Panc1 (cell line): ENCODE results near the gene GLIS1. TPM values are rescaled to one million over a fixed set of nuclear protein-coding genes. Genes with fewer than 3 reads are reported as not detected.

Source experiments
- ATAC-seq: fragments of 200-7000 bp; cut with Tn5 transposase; 2 replicates; pipeline ENCODE4 v1.9.1; 2020; ENCODE audit warnings: mild to moderate bottlenecking, moderate library complexity
- BruUV-seq: library from RNA; stranded (reverse); fragments of 400-500 nt; replicated peaks from 2 replicates; lab custom pipeline; 2021; lab: Mats Ljungman, UMichigan
- CTCF ChIA-PET: fragments of 300-600 bp; sonication (Branson Sonifier 250); formaldehyde crosslinking; loops from one replicate; lab custom pipeline; 2022; ENCODE audit warnings: antibody characterized with exemption; lab: Charles Lee
- POLR2A ChIA-PET: fragments of 300-600 bp; sonication (Branson Sonifier 250); formaldehyde crosslinking; loops from one replicate; lab custom pipeline; 2022; ENCODE audit warnings: antibody characterized with exemption; lab: Charles Lee
- DNase-seq: peaks from one replicate; pipeline ENCODE4 v3.0.0-alpha.2; 2010; ENCODE audit warnings: low read depth, low spot score
- H3K27ac ChIP-seq: 2 replicates; pipeline ENCODE4 v1.5.1; 2011; ENCODE audit warnings: mild to moderate bottlenecking, low read length, inconsistent platforms
- H3K27me3 ChIP-seq: fragments of 200-500 bp; sonication (Bioruptor generic); 2 replicates; pipeline ENCODE4 v1.6.0; 2014; ENCODE audit warnings: low read length, inconsistent platforms; ENCODE audit not compliant: control insufficient read depth, insufficient read depth
- H3K36me3 ChIP-seq: fragments of 200-500 bp; sonication (Bioruptor generic); 2 replicates; pipeline ENCODE4 v1.5.1; 2014; ENCODE audit warnings: inconsistent platforms, mild to moderate bottlenecking, low read length, moderate library complexity; ENCODE audit not compliant: control insufficient read depth, insufficient read depth
- H3K4me1 ChIP-seq: 2 replicates; pipeline ENCODE4 v1.5.1; 2011; ENCODE audit warnings: inconsistent platforms, mild to moderate bottlenecking, low read length, moderate library complexity; ENCODE audit not compliant: control insufficient read depth, insufficient read depth
- H3K4me3 ChIP-seq, 2 experiments: 2 replicates each; pipeline ENCODE4 v1.5.1; 2011 to 2012; ENCODE audit warnings: low read depth in 2 of 2, low read length in 2 of 2, mild to moderate bottlenecking in 2 of 2, inconsistent platforms in 1 of 2, moderate library complexity in 1 of 2
- H3K9me3 ChIP-seq: fragments of 200-500 bp; sonication (Bioruptor generic); 2 replicates; pipeline ENCODE4 v1.5.1; 2014; ENCODE audit warnings: low read depth, mild to moderate bottlenecking, inconsistent platforms, low read length, moderate library complexity; ENCODE audit not compliant: control insufficient read depth, insufficient read depth
- CTCF ChIP-seq: fragments of 450-650 bp; IDR thresholded peaks from 2 replicates; pipeline ENCODE4 v1.5.1; 2017; ENCODE audit warnings: mild to moderate bottlenecking
- POLR2AphosphoS5 ChIP-seq: IDR thresholded peaks from 2 replicates; pipeline ENCODE4 v1.6.1; 2012; ENCODE audit warnings: mild to moderate bottlenecking, low read depth, low read length, moderate library complexity
- REST ChIP-seq, 2 experiments: IDR thresholded peaks; 2 replicates each; pipeline ENCODE4 v1.6.1; 2011 to 2012; ENCODE audit warnings: low read depth in 2 of 2, control low read depth in 1 of 2, low read length in 1 of 2, mild to moderate bottlenecking in 1 of 2, moderate library complexity in 1 of 2; ENCODE audit not compliant: insufficient read depth in 1 of 2
- SIN3A ChIP-seq: IDR thresholded peaks from 2 replicates; pipeline ENCODE4 v1.6.1; 2012; ENCODE audit warnings: low read depth, mild to moderate bottlenecking, low read length, moderate library complexity, borderline replicate concordance; ENCODE audit not compliant: insufficient read depth
- TCF7L2 ChIP-seq: IDR thresholded peaks from 2 replicates; pipeline ENCODE4 v1.6.1; 2011; ENCODE audit warnings: mild to moderate bottlenecking, low read depth, low read length, inconsistent platforms
- in situ Hi-C: cut with HindIII; loops from 2 replicates; pipeline ENCODE4 v1.10.0; 2016; ENCODE audit warnings: low sequenced_read_pairs, low pct_unique_long_range_greater_than_20kb
- intact Hi-C: fragments of 100-400 bp; cut with micrococcal nuclease; formaldehyde crosslinking; loops from one replicate; pipeline ENCODE4 v1.10.0; 2022; ENCODE audit not compliant: unreplicated experiment
- total RNA-seq: library from RNA; stranded (reverse); gene quantifications from one replicate; pipeline ENCODE4 v1.2.1, GENCODE V29; 2021; ENCODE audit not compliant: unreplicated experiment

The GLIS1 gene
- total RNA-seq, 1 experiment from 2014 or later = 0.28 TPM

GRCh38 chr1:53725238-53725689 lies 13.7 kb downstream of the GLIS1 start:
- intact Hi-C loops (no loop called here), in situ Hi-C loops (no loop called here)
- Histone ChIP-seq H3K4me1 (no peaks in the 10 kb centered on the region), H3K27me3 (no peaks in the 10 kb centered on the region), H3K4me3 (no peak overlapping the region), H3K9me3 (no peaks in the 10 kb centered on the region), H3K36me3 (no peaks in the 10 kb centered on the region), H3K27ac (no peak overlapping the region)
- ChIA-PET CTCF (no interaction called here), POLR2A (no interaction called here)
- DNase-seq (no peak), ATAC-seq (peak; percentile 53; the same call in 1 of the 2 replicates)
- TF ChIP-seq CTCF = peak; percentile 46
- no peak for TF ChIP-seq REST (IDR thresholded peaks at IDR 0.05; ENCODE audit: insufficient read depth in 1 of 2, low read depth in 2 of 2, low read length in 1 of 2)
- TF ChIP-seq SIN3A = no peak
- no TSS peak for BruUV-seq

GRCh38 chr1:53722025-53722424 lies 16.9 kb downstream of the GLIS1 start:
- Histone ChIP-seq H3K27me3 (no peaks in the 10 kb centered on the region), H3K36me3 (no peaks in the 10 kb centered on the region), H3K9me3 (no peaks in the 10 kb centered on the region), H3K4me3 (no peak overlapping the region), H3K4me1 (no peaks in the 10 kb centered on the region; the same call in 1 of the 2 replicates), H3K27ac (no peak overlapping the region)
- DNase-seq (no peak), ATAC-seq (no peak)
- no TSS peak for BruUV-seq
- CTCF ChIA-PET = no interaction called here
- intact Hi-C loops (no loop called here), in situ Hi-C loops (no loop called here)
- POLR2A ChIA-PET = no interaction called here
- TF ChIP-seq POLR2AphosphoS5 (no peak), CTCF (no peak), TCF7L2 (no peak), SIN3A (no peak), REST (IDR thresholded peaks at IDR 0.05; ENCODE audit: insufficient read depth in 1 of 2, low read depth in 2 of 2, low read length in 1 of 2) (no peak)
